Activated CD8-positive, alpha-beta T cell treated with anti-CD3 and anti-CD28 coated beads, Interleukin-2, amount 10 ng/mL, durations not matched to agents 7 days and 5 days (primary cell): Measurements from ENCODE around the gene UBN2. TPM values are rescaled to one million over a fixed set of nuclear protein-coding genes. Genes with fewer than 3 reads are reported as not detected.

ENCODE experiments used
- ATAC-seq: fragments of 150-1000 bp; cut with Tn5 transposase; one replicate; pipeline ENCODE4 v1.10.0; 2021; ENCODE audit warnings: moderate library complexity
- CTCF ChIA-PET: fragments of 350-600 bp; sonication (Branson Sonifier 250); formaldehyde crosslinking; loops from one replicate; lab custom pipeline; 2021; ENCODE audit warnings: antibody characterized with exemption; lab: Charles Lee
- POLR2A ChIA-PET: fragments of 350-600 bp; sonication (Branson Sonifier 250); formaldehyde crosslinking; loops from one replicate; lab custom pipeline; 2021; ENCODE audit warnings: antibody characterized with exemption; lab: Charles Lee
- DNase-seq: peaks from one replicate; pipeline ENCODE4 v3.0.0-alpha.2; 2020
- H3K27ac Mint-ChIP-seq: one replicate; pipeline ENCODE4 v1.8.0; 2021; ENCODE audit warnings: mild to moderate bottlenecking, mixed read lengths
- H3K27me3 Mint-ChIP-seq: one replicate; pipeline ENCODE4 v1.8.0; 2021; ENCODE audit warnings: low read depth, mixed read lengths
- H3K36me3 Mint-ChIP-seq: one replicate; pipeline ENCODE4 v1.8.0; 2021; ENCODE audit warnings: low read depth, mixed read lengths
- H3K4me1 Mint-ChIP-seq: one replicate; pipeline ENCODE4 v1.8.0; 2021; ENCODE audit warnings: low read depth, mixed read lengths
- H3K4me3 Mint-ChIP-seq: one replicate; pipeline ENCODE4 v1.8.0; 2021; ENCODE audit warnings: mild to moderate bottlenecking, mixed read lengths
- H3K9me3 Mint-ChIP-seq: one replicate; pipeline ENCODE4 v1.8.0; 2022; ENCODE audit warnings: mixed read lengths; ENCODE audit not compliant: insufficient read depth
- total RNA-seq, 2 experiments: library from RNA; stranded (reverse); gene quantifications; one replicate each; pipeline ENCODE4 v1.2.3, GENCODE V29; 2021

UBN2 gene
- total RNA-seq, 2 experiments from 2014 or later: 10.2 to 11.3 TPM

DNA sequence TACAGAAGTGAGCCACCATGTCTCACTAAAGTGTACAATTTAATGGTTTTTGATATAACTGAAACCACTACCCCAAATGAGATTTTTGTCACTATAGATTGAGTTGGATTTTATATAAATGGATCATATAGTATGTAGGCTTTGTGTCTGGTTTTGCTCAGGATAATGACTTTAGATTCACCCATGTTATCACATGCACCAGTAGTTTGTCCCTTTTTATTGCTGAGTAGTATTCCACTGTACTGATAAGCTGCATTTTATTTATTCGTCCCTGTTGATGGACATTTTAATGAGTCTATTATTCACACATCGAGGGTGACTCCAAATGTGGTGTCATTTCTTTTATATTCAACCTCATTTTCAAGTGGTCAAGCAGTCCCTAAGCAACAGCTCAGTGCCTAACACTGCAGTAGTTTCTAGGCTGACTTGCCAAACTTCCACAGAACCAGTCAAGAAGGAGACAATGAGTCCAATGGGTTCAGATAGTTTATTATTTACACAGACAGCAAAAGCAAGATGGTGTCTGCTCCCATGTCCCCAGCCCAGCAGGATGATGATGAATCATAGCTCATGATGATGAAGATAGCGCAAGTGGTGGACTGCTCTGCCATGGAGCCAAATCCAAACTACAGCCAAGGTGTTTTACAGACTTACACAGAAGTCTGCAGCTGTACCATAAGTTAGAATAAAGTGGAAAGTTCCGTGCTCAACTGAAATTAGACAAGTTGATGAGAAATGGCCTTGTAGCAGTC, 103.5 kb downstream of the UBN2 start:
- DNase-seq: no peak
- Mint-ChIP-seq H3K36me3 (peaks cover 5% of the 10 kb centered on the region), H3K4me3 (no peak overlapping the region), H3K27me3 (no peaks in the 10 kb centered on the region), H3K27ac (no peak overlapping the region), H3K4me1 (peaks cover 13% of the 10 kb centered on the region), H3K9me3 (peaks cover 6% of the 10 kb centered on the region)
- CTCF ChIA-PET: no interaction called here
- no peak for ATAC-seq
- POLR2A ChIA-PET: interaction anchor here (1.5 kb wide), 1 partner anchor 24 kb away, joined by 3 read pairs; no protein-coding TSS in a partner anchor

DNA sequence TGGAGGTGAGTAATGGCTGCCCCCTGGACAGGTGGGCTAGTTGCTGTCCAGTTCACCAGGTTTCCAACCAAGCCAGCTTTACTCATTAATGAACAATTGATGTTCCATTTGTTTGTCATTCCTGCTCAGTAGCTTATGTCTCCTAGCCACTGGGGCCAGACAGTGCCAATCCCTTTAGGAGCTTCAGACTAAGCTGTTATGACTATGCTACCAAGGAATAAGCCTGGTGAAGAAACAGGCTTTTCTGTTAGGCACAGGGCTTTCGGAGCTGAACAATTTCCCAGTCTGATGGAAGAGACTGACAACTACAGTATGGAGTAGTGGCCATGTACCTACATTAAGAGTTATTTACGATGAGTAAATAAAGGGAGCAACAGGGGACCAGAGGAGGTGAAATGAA, 108.0 kb downstream of the UBN2 start:
- CTCF ChIA-PET: interaction anchor here (0.6 to 0.9 kb wide), 2 partner anchors 9 to 103 kb away, joined by 3 read pairs; no protein-coding TSS in a partner anchor

DNA sequence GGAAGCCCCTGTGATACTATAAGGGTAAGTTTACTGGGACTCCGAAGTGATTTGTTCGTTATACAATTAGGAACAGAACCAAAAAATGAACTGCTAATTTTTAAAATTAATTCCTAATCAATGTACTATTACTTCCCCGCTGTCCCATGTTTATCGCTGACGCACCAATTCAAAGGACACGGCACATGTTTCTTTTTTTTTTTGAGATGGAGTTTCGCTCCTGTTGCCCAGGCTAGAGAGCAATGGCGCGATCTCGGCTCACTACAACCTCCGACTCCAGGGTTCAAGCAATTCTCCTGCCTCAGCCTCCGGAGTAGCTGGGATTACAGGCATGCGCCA, 108.6 kb downstream of the UBN2 start:
- no peak for DNase-seq
- Mint-ChIP-seq H3K27ac (peak overlapping the region; percentile 97), H3K36me3 (peaks cover 17% of the 10 kb centered on the region), H3K9me3 (peaks cover 10% of the 10 kb centered on the region), H3K27me3 (peaks cover 3% of the 10 kb centered on the region), H3K4me3 (peak overlapping the region; percentile 92), H3K4me1 (peaks cover 27% of the 10 kb centered on the region)
- ChIA-PET POLR2A (interaction anchor here (0.5 to 1.9 kb wide), 7 partner anchors 13 to 453 kb away, joined by 3 to 20 read pairs (median 4); partner anchors contain the start of gene LUC7L2), CTCF (interaction anchor here (0.6 to 1.3 kb wide), 7 partner anchors 10 to 237 kb away, joined by 3 to 7 read pairs (median 3); a partner anchor contains a TSS)
- ATAC-seq: no peak

More for the DNA sequence above, 108.0 kb downstream of the UBN2 start:
- POLR2A ChIA-PET: interaction anchor here (1.2 kb wide), 1 partner anchor 107 kb away, joined by 5 read pairs; no protein-coding TSS in a partner anchor
- Mint-ChIP-seq H3K27me3 (peaks cover 3% of the 10 kb centered on the region), H3K9me3 (peaks cover 10% of the 10 kb centered on the region), H3K4me1 (peaks cover 24% of the 10 kb centered on the region), H3K4me3 (peak overlapping the region; percentile 92), H3K36me3 (peaks cover 15% of the 10 kb centered on the region), H3K27ac (peak overlapping the region; percentile 80)
- ATAC-seq (no peak), DNase-seq (no peak)

DNA sequence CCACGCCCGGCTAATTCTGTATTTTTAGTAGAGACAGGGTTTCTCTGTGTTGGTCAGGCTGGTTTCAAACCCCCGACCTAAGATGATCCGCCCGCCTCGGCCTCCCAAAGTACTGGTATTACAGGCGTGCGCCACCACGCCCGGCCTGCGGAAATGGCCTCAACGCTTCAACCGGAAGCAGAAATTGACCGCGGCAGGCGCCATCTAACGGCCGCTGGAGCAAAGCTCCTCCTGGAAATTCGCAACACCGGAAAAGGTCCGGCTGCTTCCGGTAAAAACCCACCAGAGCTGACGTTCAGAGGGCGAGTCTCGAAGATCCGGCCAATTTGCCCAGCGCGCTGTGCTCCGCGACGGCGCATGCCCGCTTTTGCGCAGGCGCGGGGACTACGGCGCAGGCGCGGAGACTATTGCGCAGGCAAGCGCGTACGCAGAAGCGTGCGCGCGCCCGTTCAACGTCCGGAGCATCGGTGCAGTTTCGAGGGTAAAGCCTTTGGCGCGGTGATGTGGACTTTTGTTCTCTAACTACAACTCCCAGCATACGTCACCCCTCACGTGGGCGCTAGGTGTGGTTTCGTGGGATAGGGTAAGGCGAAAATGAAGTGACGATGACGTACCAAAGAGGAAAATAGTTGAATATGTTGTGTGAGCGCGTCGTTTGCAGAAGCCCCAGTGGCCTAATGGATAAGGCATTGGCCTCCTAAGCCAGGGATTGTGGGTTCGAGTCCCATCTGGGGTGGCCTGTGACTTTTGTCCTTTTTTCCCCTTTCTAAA, 109.2 kb downstream of the UBN2 start:
- H3K36me3 Mint-ChIP-seq: peaks cover 20% of the 10 kb centered on the region
- ATAC-seq (peak; percentile 80), DNase-seq (peak; percentile 99)
- ChIA-PET CTCF (interaction anchor here (0.6 to 1.3 kb wide), 8 partner anchors 10 to 238 kb away, joined by 3 to 7 read pairs (median 3); a partner anchor contains a TSS), POLR2A (interaction anchor here (0.5 to 1.9 kb wide), 7 partner anchors 14 to 454 kb away, joined by 3 to 20 read pairs (median 4); partner anchors contain the start of gene LUC7L2)
- peaks cover 10% of the 10 kb centered on the region for H3K9me3 Mint-ChIP-seq
- H3K27me3 Mint-ChIP-seq: peaks cover 3% of the 10 kb centered on the region
- H3K4me3 Mint-ChIP-seq: peak overlapping the region; percentile 92
- H3K4me1 Mint-ChIP-seq: peaks cover 27% of the 10 kb centered on the region
- peak overlapping the region; percentile 97 for H3K27ac Mint-ChIP-seq

DNA sequence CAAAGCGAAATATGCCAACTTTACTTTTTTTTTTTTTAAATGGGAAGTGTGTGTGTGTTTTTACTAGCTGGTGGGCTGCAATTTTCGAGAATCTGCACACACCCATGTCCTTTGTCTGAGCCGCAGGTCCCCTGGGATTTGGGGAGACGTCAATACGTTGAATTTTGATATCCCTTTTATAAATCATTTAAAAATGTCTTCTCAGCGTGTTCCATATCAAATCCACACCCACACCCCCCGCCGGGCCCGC, 109.7 kb downstream of the UBN2 start:
- CTCF ChIA-PET: interaction anchor here (0.7 to 1.0 kb wide), 3 partner anchors 15 to 54 kb away, joined by 3 to 4 read pairs (median 3); no protein-coding TSS in a partner anchor
- H3K4me1 Mint-ChIP-seq: peaks cover 27% of the 10 kb centered on the region
- H3K36me3 Mint-ChIP-seq: peaks cover 23% of the 10 kb centered on the region
- H3K27ac Mint-ChIP-seq: peak overlapping the region; percentile 97
- POLR2A ChIA-PET: interaction anchor here (1.1 to 1.9 kb wide), 3 partner anchors 14 to 19 kb away, joined by 3 to 20 read pairs (median 4); partner anchors contain the start of gene LUC7L2
- H3K9me3 Mint-ChIP-seq: peaks cover 10% of the 10 kb centered on the region
- ATAC-seq: no peak
- DNase-seq: no peak
- peaks cover 3% of the 10 kb centered on the region for H3K27me3 Mint-ChIP-seq
- H3K4me3 Mint-ChIP-seq: peak overlapping the region; percentile 92

DNA sequence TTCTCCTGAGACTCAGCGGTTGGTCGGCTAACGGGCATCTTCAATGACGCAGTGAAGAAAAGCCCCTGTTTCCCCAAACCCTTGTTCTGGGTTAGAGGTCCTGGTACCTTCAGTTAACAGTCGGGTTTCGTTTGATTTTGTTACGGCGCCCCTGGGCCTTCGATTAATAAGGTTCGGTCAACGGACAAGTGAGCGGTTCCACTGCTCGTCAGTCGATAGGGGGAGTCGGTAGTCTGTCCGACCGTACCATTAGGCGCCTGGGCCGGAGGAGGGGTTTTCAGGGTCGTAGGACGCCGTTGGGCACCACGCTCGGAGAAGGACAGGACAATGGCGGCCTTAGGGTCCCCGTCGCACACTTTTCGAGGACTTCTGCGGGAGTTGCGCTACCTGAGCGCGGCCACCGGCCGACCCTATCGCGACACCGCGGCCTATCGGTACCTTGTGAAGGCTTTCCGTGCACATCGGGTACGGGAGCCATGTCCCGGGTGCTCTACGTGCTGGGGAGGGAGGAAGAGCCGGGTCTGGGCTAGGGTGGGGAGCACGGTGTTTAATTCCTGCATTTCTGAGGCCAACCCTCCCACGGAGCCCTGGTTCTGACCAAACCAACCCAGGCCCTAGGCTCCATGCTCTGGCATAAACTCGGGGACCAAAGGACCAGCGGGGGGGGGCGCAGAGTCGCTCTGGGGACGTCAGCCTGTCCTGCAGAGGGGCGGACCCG, 110.2 kb downstream of the UBN2 start, which contains the start of gene FMC1:
TSS of gene FMC1 (plus strand) at position 280 of the 718 bp plus-strand sequence. CDS start at position 328, 48 bp downstream.
- DNase-seq (peak; percentile 90), ATAC-seq (peak; percentile 69)
- peak within 1 kb of the TSS; percentile 92 for H3K4me3 Mint-ChIP-seq
- CTCF ChIA-PET: no interaction called here
- POLR2A ChIA-PET: interaction anchor here (1.9 kb wide), 1 partner anchor 19 kb away, joined by 20 read pairs; the partner anchor contains the start of gene LUC7L2
- peak within 1 kb of the TSS; percentile 97 for H3K27ac Mint-ChIP-seq
- peaks cover 27% of the 10 kb centered on the region for H3K4me1 Mint-ChIP-seq
- peaks cover 10% of the 10 kb centered on the region for H3K9me3 Mint-ChIP-seq
- H3K27me3 Mint-ChIP-seq: peaks cover 3% of the 10 kb centered on the region
- peaks cover 23% of the 10 kb centered on the region for H3K36me3 Mint-ChIP-seq

DNA sequence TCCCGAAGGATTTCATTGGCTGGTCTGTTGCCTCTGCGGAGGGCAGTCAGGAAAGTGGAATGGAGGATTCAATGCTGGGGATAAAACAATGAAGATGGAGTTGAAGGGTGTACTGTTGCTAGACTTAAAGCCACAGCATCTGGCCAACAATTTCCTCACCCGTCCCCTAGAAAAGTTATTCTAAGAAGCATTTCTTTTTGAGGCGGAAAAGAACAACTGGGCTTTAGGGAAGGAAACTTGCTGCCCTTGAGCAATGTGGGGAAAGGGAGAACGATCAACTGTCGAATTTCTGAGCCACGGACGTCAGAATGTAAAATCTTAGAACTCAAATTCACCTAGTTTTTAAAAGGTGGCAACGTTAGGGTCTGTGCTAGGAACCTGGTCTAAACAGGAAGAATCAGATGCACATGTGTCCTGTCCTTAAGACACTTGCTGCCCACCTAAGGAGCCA, 110.8 kb downstream of the UBN2 start:
- ATAC-seq (no peak), DNase-seq (no peak)
- H3K9me3 Mint-ChIP-seq: peaks cover 10% of the 10 kb centered on the region
- CTCF ChIA-PET: interaction anchor here (0.6 kb wide), 1 partner anchor 14 kb away, joined by 3 read pairs; no protein-coding TSS in a partner anchor
- peaks cover 27% of the 10 kb centered on the region for H3K4me1 Mint-ChIP-seq
- H3K4me3 Mint-ChIP-seq: peak overlapping the region; percentile 92
- H3K27me3 Mint-ChIP-seq: peaks cover 3% of the 10 kb centered on the region
- POLR2A ChIA-PET: interaction anchor here (1.0 kb wide), 2 partner anchors 18 to 19 kb away, joined by 3 to 4 read pairs; partner anchors contain the start of gene LUC7L2
- H3K36me3 Mint-ChIP-seq: peaks cover 25% of the 10 kb centered on the region
- peak overlapping the region; percentile 97 for H3K27ac Mint-ChIP-seq

DNA sequence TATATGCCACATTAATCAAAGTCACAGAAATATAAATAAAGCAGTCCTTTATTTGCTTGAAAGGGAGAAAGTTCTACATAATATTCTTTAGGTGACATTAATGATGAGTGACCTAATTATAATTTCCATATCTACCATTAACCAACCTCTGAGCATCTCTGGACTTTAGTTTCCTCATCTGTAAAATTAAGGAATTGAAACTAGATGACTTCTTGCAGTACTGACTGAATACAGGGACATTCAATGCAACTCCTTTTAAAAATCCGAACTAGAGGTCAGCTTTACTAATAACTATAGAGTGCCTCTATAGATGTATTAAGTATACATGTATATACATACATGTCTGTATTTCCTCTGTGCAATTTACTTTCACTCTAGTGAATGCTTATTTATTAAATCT, 114.0 kb downstream of the UBN2 start:
- Mint-ChIP-seq H3K27ac (no peak overlapping the region), H3K4me3 (no peak overlapping the region), H3K9me3 (peaks cover under 1% of the 10 kb centered on the region), H3K4me1 (peaks cover 22% of the 10 kb centered on the region), H3K36me3 (peaks cover 22% of the 10 kb centered on the region), H3K27me3 (peaks cover 3% of the 10 kb centered on the region)
- no peak for DNase-seq
- ChIA-PET CTCF (interaction anchor here (1.8 kb wide), 1 partner anchor 11 kb away, joined by 5 read pairs; no protein-coding TSS in a partner anchor), POLR2A (no interaction called here)
- no peak for ATAC-seq

DNA sequence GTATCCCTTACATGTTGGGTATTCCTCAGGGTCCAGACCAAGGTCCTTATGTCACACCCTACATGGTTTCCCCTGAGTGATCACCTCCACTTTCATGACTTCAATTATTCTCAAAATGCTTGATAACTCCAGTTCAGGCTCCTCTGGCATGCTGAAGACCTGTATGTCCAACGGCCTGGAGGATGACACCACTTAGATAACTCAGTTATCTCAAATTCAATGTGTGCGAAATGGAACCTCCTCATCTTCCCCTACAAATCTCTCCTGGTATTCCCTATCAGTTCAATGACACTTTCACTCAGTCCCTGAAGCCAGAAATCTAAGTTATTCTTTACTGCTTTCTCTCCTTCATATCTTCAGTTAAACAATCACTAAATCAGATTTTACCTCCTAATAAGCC, 120.0 kb downstream of the UBN2 start:
- ChIA-PET POLR2A (interaction anchor here (1.7 kb wide), 1 partner anchor 9 kb away, joined by 6 read pairs; the partner anchor contains the start of gene LUC7L2), CTCF (interaction anchor here (1.3 kb wide), 1 partner anchor 276 kb away, joined by 3 read pairs; no protein-coding TSS in a partner anchor)
- DNase-seq: no peak
- Mint-ChIP-seq H3K27me3 (no peaks in the 10 kb centered on the region), H3K4me1 (peaks cover 4% of the 10 kb centered on the region), H3K36me3 (peaks cover 22% of the 10 kb centered on the region), H3K9me3 (no peaks in the 10 kb centered on the region), H3K27ac (no peak overlapping the region), H3K4me3 (no peak overlapping the region)
- ATAC-seq: no peak

DNA sequence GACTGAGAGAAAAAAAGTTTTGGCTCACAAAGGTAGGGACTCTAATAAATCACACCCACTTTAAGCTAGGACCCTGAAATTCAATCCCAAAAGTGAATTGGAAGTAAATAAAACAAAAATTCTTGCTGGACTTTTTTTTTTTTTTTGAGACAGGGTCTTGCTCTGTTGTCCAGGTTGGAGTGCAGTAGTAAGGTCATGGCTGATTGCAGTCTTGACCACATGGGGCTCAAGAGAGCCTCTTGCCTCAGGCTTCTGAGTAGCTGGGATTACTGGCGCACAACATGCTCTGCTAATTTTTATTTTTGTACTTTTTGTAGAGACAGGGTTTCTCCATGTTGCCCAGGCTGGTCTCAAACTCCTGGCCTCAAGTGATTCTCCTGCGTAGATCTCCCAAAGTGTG, 123.7 kb downstream of the UBN2 start:
- ATAC-seq: no peak
- no peaks in the 10 kb centered on the region for H3K27me3 Mint-ChIP-seq
- CTCF ChIA-PET: interaction anchor here (0.7 kb wide), 1 partner anchor 18 kb away, joined by 3 read pairs; no protein-coding TSS in a partner anchor
- POLR2A ChIA-PET: interaction anchor here (0.6 to 0.7 kb wide), 3 partner anchors 15 to 345 kb away, joined by 3 read pairs; no protein-coding TSS in a partner anchor
- peaks cover 22% of the 10 kb centered on the region for H3K36me3 Mint-ChIP-seq
- H3K4me3 Mint-ChIP-seq: no peak overlapping the region
- H3K9me3 Mint-ChIP-seq: no peaks in the 10 kb centered on the region
- no peak overlapping the region for H3K27ac Mint-ChIP-seq
- DNase-seq: no peak
- peaks cover 20% of the 10 kb centered on the region for H3K4me1 Mint-ChIP-seq
